Iris pigment epithelial cell (primary cell): ENCODE results near the gene SLC15A5.

Source experiments
- DNase-seq: peaks from one replicate; pipeline ENCODE4 v3.0.0-alpha.2; 2011; ENCODE audit warnings: low read depth

The SLC15A5 gene

GRCh38 chr12:16260206-16260605 lies 17.3 kb downstream of the SLC15A5 start:
- DNase-seq, result no peak

- peak; percentile 3 for DNase-seq
These were observed 18.5 kb downstream of the SLC15A5 start for GRCh38 chr12:16258963-16259362.

- no peak for DNase-seq
These were observed 31.2 kb downstream of the SLC15A5 start for GRCh38 chr12:16246264-16246663.

GRCh38 chr12:16245209-16245608 lies 32.3 kb downstream of the SLC15A5 start:
- DNase-seq, result no peak

- DNase-seq, result no peak
These were observed 33.7 kb downstream of the SLC15A5 start for GRCh38 chr12:16243487-16244412.

- DNase-seq, result no peak
These were observed 36.1 kb downstream of the SLC15A5 start for GRCh38 chr12:16241346-16241745.

GRCh38 chr12:16238661-16239060 lies 38.8 kb downstream of the SLC15A5 start:
- DNase-seq, result peak; percentile 1

- peak; percentile 1 for DNase-seq
These were observed 47.8 kb downstream of the SLC15A5 start for GRCh38 chr12:16229676-16230075.

- peak; percentile 6 for DNase-seq
These were observed 49.4 kb downstream of the SLC15A5 start for GRCh38 chr12:16228067-16228466.

GRCh38 chr12:16225692-16226091 lies 51.8 kb downstream of the SLC15A5 start:
- no peak for DNase-seq

GRCh38 chr12:16224196-16224595 lies 53.3 kb downstream of the SLC15A5 start:
- no peak for DNase-seq

- no peak for DNase-seq
These were observed 55.7 kb downstream of the SLC15A5 start for GRCh38 chr12:16221776-16222175.

- no peak for DNase-seq
These were observed 57.4 kb downstream of the SLC15A5 start for GRCh38 chr12:16220120-16220519.

- DNase-seq, result no peak
These were observed 58.3 kb downstream of the SLC15A5 start for GRCh38 chr12:16218934-16219751.

- no peak for DNase-seq
These were observed 59.3 kb downstream of the SLC15A5 start for GRCh38 chr12:16218234-16218633.

GRCh38 chr12:16211731-16212130 lies 65.8 kb downstream of the SLC15A5 start:
- DNase-seq, result no peak

GRCh38 chr12:16198884-16199283 lies 78.6 kb downstream of the SLC15A5 start:
- no peak for DNase-seq

- DNase-seq, result no peak
These were observed 79.9 kb downstream of the SLC15A5 start for GRCh38 chr12:16197600-16197999.

- DNase-seq, result no peak
These were observed 87.6 kb downstream of the SLC15A5 start for GRCh38 chr12:16189849-16190248.

- no peak for DNase-seq
These were observed 89.8 kb downstream of the SLC15A5 start for GRCh38 chr12:16187660-16188059.

GRCh38 chr12:16184681-16185080 lies 92.8 kb downstream of the SLC15A5 start:
- DNase-seq, result no peak

GRCh38 chr12:16183541-16183940 lies 93.9 kb downstream of the SLC15A5 start:
- no peak for DNase-seq

GRCh38 chr12:16175840-16176239 lies 101.6 kb downstream of the SLC15A5 start:
- DNase-seq, result peak; percentile 11
